Amniotic stem cell (primary cell): ENCODE data around the gene UPF2.
"Not testable (repeated sequence)": the region's sequence is repeated elsewhere in the genome, so short reads cannot be mapped to it uniquely, and the experiment has no call there.

Source experiments
- DNase-seq: peaks from one replicate; lab custom pipeline; 2025; lab: John Stamatoyannopoulos, UW

The UPF2 gene

GRCh38 chr10:11907914-11908313 is 134.7 kb downstream of the UPF2 start:
- DNase-seq = no peak

- DNase-seq = no peak
Measured at GRCh38 chr10:11906714-11907113, 135.9 kb downstream of the UPF2 start.

GRCh38 chr10:11902646-11903045 is 140.0 kb downstream of the UPF2 start:
- no peak for DNase-seq

GRCh38 chr10:11901833-11902475 is 140.7 kb downstream of the UPF2 start:
- DNase-seq = no peak

GRCh38 chr10:11901454-11901832 is 141.2 kb downstream of the UPF2 start:
- DNase-seq = no peak

GRCh38 chr10:11901036-11901301 is 141.6 kb downstream of the UPF2 start:
- DNase-seq = no peak

- no peak for DNase-seq
Measured at GRCh38 chr10:11899067-11899876, 143.3 kb downstream of the UPF2 start.

- no peak for DNase-seq
Measured at GRCh38 chr10:11898372-11899066, 144.1 kb downstream of the UPF2 start.

- DNase-seq = no peak
Measured at GRCh38 chr10:11898033-11898371, 144.6 kb downstream of the UPF2 start.

- no peak for DNase-seq
Measured at GRCh38 chr10:11896549-11897200, 145.9 kb downstream of the UPF2 start.

GRCh38 chr10:11895598-11895997 is 147.0 kb downstream of the UPF2 start:
- DNase-seq = no peak

GRCh38 chr10:11895108-11895466 is 147.5 kb downstream of the UPF2 start:
- no peak for DNase-seq

GRCh38 chr10:11894381-11895107 is 148.1 kb downstream of the UPF2 start:
- no peak for DNase-seq

GRCh38 chr10:11893749-11894278 is 148.8 kb downstream of the UPF2 start:
- no peak for DNase-seq

GRCh38 chr10:11891776-11892486 is 150.7 kb downstream of the UPF2 start:
- DNase-seq = no peak

- DNase-seq = not testable (repeated sequence)
Measured at GRCh38 chr10:11889263-11889662, 153.3 kb downstream of the UPF2 start.

- DNase-seq = no peak
Measured at GRCh38 chr10:11887381-11888227, 155.0 kb downstream of the UPF2 start.

GRCh38 chr10:11886851-11887250 is 155.8 kb downstream of the UPF2 start:
- DNase-seq = no peak

GRCh38 chr10:11886138-11886474 is 156.5 kb downstream of the UPF2 start:
- DNase-seq = no peak

GRCh38 chr10:11885437-11886137 is 157.0 kb downstream of the UPF2 start:
- DNase-seq = no peak
